ENCODE data around the gene FCRL2.

Gene FCRL2, protein sequence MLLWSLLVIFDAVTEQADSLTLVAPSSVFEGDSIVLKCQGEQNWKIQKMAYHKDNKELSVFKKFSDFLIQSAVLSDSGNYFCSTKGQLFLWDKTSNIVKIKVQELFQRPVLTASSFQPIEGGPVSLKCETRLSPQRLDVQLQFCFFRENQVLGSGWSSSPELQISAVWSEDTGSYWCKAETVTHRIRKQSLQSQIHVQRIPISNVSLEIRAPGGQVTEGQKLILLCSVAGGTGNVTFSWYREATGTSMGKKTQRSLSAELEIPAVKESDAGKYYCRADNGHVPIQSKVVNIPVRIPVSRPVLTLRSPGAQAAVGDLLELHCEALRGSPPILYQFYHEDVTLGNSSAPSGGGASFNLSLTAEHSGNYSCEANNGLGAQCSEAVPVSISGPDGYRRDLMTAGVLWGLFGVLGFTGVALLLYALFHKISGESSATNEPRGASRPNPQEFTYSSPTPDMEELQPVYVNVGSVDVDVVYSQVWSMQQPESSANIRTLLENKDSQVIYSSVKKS

DNA sequence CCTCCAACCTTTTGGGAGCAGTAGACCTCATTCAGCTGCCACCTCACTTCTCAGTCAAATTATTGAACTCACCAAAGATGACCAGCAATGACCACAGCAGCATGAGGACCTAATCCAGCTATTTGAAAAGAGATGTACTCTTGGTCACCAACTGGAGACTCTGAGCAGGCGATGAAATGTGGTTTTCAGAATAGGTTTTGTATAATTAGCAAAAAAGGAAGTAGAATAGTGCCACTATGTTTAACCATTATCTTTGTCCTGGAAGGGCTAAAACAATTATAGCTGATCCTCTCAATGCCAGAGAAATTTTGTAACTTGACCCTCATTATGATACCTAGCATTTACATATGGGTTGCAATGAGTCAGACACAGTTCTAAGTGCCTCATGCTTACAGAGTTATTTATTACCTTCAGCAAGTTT lies at the start of gene FCRL2:
Gene FCRL2, minus strand, starts transcription at position 162 of the 421 bp plus-strand sequence. Its CDS starts 59 bp downstream, at position 103.
- DNase-seq (ENCODE audit: low read depth) = no peak

DNA sequence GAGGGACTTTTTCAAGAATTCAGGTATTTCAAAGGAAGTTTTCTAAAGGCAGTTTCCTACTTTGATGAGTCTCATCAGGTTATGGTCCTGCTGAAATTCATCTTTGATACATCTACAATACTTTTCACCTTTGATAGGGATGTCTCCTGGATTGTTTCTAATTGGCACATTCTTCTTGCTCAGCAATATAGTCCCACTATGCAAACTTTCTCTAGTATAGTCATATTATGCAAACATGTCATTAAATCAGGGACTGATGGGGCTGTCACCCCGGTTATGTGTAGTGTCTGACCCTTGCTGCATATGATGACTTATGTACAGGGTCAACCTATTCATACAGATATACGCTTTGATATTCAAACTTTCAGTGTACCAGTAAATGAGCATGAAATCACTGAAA lies 43.4 kb upstream of the FCRL2 start:
- DNase-seq (ENCODE audit: low read depth) = no peak

DNA sequence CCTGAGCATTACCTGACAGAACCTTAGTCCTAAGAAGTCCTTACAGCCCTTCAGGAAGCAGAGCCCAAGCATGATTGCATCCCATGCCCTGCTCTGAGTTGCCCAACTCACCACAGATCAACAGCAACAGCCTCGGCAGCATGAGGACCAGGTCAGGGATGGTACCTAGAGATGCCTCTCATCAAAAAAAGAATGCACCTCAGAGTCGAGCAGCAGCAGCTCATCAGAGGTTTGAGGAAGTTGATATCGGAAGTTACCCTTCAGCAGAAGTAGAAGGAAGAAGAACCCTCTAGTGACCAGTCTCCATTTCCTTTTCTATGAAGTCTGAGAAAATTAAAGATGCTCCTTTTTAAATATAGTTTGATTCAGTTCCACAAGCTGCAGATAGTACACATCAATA lies 43.0 kb upstream of the FCRL2 start, which contains the start of gene FCRL1:
Gene FCRL1, minus strand, starts transcription at position 225 of the 400 bp plus-strand sequence. Its CDS starts 83 bp downstream, at position 142.
- DNase-seq (ENCODE audit: low read depth) = no peak

DNA sequence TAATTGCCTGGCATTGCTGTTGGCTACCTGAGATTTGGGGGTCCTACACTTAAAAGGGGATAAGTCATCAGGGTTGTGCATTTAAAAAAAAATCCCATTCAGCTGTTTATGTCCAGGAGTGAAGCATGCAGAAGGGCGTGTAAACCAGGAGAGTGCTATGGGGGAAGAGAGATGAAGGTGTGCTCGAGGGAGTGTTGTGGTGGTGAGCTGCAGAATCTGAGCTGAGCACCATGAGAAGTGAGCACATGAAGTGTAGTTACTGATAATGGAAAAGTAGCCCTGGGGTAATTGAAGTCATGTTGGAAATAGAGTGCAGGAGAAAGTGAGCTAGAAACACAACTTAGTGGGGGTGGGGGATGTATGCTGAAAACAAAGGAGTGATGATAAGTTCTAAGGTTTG lies 42.3 kb upstream of the FCRL2 start:
- no peak for DNase-seq (ENCODE audit: low read depth)

DNA sequence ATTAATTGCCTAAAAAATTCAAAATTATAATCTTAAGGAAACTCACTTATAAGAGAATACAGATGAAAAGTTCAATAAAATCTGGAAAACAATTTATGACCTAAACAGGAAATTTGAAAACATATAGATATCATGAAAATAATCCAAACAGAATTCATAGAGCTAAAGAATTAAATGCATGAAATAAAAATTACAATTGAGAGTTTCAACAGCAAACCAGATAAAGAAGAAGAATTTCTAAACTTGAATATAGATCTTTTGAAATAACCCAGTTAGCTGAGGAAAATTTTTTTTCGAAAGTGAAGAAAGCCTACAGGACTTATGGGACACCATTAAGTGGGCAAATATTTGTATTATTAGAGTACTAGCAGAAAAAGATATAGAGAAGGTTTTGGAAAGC lies 36.3 kb upstream of the FCRL2 start:
- no peak for DNase-seq (ENCODE audit: low read depth)

DNA sequence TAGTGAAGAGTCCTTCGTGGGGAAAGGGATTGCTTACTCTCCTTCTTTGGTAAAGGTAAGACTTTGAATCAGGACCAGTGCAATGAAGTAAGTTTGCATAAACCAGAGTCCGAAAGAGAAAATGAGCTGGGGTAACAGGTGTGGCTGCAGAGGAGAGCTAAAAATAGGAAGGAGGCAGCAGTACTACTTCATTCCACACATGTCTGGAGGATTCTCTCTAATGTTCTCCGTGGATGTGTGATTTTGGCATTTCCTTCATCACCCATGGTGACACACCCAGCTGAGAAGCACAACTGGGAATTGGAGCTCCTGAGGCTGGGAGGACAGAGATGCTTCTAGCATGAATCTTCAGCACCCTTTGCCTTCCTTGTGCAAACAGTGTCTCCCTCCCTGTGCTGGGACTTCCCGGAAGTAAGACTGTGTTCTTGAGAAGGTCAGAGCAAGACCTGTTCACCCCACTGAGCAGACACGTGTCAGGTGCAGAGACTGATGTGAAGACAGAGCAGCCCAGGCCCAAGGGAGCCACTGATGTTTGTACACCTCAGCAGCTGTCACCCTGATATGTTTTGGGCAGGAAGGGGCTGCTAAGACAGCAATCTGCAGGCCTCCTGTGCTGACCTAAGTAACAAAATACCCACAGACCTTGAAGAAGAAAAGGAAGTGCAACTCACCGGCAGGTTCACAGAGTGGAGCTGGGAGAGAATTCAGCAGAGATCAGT lies 29.7 kb upstream of the FCRL2 start:
- no peak for DNase-seq (ENCODE audit: low read depth)

DNA sequence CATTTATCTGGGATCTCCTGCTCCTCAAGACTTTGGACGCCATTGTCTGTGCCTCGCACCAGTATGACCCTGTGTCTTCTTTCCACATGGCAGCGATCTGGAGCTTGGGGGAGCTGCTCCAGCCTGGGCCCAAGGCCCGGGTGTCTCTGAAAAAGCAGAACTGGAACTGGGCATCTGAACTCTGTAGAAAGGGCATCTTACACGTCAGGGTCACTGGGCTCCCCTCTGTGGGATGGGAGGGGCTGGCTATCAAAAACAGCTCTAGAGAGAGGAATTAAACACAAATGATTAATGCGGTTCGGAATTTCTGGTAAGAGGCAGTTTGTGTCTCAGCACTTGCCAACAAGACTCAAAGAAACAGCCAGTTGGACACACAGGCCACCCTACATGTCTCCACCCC lies 26.9 kb upstream of the FCRL2 start:
- no peak for DNase-seq (ENCODE audit: low read depth)

DNA sequence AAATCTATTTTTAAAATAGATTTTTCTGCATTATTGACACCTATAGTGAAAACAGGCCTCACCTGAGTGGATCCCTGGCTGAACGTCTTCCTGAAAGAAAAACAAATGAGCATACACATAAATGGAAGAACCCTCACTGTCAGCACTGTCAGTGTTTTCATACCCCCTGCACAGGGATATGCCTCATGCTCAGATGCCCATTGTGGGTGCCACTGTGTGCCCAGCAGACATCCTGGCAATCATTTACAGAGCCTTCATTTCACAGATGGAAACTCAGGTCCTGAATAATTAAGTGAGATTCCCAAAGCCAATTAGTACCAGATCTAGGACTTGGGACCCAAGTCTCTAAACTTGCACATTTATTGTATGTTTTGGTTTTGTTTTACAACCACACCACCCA lies 23.1 kb upstream of the FCRL2 start:
- DNase-seq (ENCODE audit: low read depth) = no peak

DNA sequence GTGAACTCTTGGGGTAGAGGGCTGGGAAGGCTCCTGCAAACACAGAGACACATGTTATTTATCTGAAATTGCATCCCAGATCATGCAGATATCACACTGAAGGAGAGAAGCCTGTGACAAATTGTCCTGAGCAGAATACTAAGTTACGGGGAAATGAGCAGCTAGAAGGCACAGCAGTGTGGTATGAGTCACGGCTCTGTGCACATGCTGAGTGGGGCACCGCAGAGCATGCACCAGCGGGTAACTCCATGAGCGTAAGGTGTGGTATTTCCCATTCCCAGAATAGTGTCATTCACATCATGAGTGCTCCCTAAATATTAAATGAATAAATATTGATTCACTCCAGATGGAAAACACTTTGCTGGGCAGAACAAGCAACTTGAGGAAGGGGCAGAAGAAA lies 21.3 kb upstream of the FCRL2 start:
- no peak for DNase-seq (ENCODE audit: low read depth)

DNA sequence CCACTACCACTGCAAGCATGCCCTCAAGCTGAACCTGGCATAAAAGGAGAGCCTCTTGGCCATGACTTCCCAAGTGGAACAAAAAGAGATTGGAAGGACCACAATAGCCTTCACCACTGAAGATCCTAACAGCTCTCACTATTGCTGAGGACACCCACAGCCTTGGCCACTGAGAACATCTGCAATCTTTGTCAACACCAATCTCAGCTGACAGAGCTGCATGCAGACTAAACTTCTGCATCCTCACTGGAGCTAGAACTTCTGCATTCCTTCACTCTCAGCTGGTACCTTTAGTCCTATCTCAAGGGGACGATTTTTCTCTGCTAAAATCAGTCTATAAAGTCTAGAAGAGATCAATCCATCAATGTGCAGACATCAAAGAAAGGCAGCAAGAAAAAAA lies 8.3 kb upstream of the FCRL2 start:
- DNase-seq (ENCODE audit: low read depth) = no peak

DNA sequence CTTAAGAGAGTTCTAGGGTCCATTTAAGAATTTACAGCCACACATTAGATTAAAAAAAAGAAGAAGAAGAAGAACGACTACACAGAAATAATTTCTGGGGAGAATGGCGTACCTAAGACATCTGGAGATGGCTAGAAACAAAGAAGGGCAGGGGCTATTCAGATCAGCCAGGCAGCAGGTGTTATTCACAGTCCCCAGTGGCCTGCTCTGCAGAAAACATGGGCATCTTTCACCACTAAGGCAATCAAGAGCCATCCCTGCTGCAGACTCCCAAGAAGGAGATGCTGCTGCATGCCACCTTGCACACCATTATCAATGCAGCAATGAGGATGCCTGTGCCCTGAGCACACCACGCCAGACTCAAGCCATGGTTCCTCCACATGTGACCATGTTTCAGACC lies 7.9 kb upstream of the FCRL2 start:
- DNase-seq (ENCODE audit: low read depth) = no peak

DNA sequence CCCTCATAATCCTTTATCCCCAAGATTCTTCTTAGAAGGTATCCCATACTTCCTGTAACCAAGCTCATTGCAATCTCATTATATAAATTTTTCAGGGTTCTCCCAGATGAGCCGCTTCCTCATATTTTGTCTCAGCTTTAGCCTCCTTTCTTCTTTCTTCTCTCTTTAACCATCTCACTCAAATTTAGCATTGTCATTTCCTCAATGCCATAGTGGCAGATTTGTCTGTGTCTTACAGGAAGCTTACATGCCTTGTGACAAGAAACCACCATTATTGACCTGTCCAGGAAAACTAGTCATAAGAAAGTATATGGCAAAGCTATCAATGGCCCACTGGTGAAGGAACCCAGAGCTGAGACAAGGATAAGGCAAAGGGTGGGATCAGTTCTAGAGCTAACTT lies 6.0 kb upstream of the FCRL2 start:
- no peak for DNase-seq (ENCODE audit: low read depth)

DNA sequence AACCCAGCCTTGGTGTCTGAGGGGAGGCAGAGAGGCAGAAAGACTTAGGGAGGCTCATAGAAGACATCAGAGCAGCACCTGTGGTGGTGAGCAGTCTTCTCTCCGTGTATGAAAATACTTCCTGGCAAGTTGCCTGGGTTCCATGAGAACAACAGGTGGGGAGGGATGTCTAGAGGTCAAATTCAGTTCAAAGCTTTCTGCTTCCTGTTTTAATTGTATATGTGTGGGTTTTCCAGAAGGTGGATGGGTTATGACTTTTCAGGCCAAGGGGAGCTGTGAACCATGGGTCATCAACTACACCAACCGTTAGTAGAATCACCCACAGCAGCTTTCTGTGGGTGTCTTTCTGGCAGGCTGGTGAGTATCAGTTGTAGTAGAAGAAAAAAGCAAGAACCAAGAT lies 4.1 kb upstream of the FCRL2 start:
- DNase-seq (ENCODE audit: low read depth) = no peak

DNA sequence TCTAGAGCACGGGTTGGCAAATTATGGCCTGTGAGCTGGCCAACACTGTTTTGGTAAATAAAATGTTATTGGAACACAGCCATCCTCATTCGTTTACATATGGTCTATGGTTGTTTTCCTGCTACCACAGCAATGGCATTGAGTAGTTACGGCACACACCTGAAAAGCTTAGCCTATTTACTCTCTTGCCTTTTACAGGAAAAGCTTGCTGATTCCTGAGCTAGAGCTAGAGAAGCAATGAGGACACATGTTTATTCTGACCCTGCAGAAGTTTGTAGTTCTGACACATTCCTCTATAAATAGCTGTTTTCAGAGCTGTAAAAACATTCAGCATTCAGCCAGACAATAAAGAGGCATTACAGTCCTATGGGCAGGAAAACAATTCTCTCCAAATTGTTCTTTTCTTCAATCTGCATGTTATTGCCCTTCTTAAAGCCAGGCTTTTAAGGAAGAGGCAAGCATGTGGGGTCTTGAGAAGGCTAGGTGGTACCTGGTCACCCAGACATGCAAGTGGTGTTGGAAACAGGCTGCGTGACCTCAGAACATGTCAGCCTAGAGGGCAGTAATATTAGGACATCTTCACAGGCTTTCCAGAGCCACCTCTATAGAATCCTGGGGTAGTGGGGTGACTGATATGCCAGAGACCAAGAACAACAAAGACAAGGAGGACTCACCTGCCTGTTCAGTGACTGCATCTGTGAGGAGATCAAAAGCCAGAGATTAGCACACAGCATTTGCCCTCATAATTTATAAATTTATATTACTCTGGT lies 1.6 kb downstream of the FCRL2 start:
- DNase-seq (ENCODE audit: low read depth) = no peak

DNA sequence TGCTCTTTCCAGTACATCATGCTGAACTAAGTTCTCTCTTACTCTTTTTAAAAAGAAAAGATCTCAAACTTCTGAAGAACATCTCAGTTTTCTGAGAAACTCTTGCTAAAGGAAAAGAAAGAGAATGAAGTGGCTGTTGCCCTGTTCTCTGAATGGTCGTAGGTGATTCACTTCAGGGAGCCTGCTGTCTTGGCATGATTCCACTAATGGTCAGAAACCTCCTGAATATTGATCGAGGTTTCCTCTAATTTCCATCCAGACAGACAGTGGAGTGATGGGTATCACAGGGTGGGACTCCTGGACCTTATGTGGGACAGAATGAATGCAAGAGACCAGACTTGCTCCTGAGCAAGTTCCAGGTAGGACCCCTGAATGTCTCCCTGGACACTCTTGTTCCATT lies 2.5 kb downstream of the FCRL2 start:
- DNase-seq (ENCODE audit: low read depth) = no peak

DNA sequence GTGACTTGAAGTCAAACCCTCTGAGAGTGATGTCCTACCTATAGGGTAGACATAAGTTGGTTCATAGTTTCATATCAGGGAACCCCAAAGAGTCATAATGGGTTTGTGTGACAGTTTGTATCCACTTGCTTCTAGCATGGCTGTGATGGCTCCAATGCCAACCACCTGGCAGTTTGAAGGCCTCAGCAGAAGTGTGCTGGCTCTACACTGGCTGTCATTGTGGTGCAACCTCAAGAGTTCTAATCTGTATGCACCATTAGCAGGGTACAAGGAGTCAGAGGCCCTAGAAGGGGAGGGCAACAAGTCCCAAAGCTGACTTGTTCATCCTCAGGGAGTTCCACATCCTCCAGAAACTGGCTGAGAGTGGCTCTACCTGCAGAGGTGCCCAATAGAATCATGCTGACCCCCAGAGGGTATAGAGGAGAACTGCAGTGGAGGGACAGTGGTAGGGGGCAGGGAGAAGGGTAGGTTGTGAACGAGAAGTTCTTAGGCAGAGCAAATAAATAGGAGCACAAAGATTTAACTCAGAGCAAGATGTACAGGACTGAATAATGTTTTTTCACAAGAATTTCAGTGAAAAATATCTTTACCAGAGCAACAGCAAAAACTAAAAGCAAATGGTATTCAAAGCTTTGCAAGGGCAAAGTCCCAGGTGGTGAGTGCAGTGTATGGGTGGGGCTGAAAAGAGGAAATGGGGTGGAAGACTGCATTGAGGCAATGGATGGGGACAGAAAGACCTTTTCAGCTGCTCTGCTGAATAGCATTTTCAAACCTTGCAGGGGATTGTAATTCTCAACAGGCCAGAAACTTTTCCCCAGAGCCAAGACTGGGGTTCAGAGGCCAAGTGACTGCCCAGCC lies 3.2 kb downstream of the FCRL2 start:
- no peak for DNase-seq (ENCODE audit: low read depth)

DNA sequence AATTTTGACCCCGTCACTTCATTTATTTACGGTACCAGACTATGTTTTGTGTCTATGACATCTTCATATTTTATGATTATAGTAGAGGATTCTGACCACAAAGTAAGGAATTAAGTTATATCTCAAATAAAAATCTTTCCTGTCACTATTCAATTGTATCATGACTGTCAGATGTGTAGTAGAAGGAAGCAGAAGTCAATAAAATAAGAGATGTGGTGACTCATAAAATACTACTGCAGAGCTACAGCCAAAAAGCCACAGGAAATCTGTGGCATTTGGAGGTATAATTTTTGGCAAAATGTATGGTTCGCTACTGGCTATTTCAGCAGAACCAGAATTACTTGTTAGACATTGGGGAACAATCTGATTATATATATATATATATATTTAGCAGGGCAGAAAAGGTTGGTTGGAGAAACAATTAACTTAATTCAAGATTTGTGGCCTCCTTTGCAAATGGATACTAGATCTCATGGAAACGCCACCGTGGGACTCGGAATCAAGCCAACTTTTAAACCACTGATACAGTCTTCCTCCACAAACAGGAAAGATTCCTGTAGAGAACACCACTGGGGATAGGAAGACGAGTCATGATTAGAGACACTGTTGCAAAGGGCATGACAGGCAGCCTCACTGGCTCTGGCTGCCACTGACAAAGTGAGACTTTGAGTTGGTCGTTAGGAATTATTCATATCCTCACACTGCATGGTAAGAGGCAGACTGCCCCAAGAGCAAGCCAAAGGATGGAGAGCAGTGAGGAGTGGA lies 5.1 kb downstream of the FCRL2 start:
- no peak for DNase-seq (ENCODE audit: low read depth)

DNA sequence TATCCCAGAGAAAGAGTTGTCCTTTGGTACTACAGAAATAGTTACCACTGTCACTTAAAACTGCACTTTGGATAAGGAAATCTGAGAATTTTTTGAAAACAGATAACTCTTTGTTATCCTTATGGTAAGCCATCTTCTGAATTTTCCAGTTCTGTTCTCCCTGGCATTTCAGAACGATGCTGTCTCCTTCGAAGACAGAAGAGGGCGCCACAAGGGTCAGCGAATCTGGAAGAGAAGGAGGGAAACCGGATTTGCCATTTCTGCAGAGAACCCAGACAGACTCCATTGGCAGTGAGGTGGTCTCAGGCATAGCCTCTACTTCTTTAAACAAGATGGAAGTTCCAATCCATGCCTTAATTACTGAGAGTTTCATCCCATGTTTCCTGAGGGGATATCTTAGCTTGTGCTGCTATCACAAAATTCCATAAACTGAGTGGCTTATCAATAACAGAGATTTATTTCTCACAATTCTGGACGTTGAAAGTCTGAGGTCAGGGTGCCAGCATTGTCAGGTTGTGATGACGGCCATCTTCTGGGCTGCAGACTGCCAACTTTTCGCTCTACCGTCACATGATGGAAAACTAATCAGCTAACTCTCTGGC lies 6.4 kb downstream of the FCRL2 start:
- no peak for DNase-seq (ENCODE audit: low read depth)

DNA sequence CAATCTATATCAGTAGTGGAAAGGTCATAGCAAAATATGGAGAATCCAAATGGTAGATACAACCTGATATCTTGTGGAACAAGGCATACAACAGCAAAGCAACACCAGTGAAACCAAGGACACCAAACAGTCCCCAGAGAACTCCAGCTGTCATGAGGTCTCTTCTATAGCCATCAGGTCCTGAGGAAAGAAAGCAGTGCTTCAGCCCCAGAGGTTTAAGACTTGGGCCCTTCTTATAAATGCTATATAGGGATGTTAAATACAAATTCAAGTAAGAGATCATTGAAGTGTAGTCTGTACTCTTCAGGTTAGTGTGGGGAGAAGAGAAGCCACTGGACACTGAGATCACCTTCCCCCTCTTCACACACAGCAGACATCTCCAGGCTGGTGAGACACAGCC lies 10.1 kb downstream of the FCRL2 start:
- DNase-seq (ENCODE audit: low read depth) = no peak

DNA sequence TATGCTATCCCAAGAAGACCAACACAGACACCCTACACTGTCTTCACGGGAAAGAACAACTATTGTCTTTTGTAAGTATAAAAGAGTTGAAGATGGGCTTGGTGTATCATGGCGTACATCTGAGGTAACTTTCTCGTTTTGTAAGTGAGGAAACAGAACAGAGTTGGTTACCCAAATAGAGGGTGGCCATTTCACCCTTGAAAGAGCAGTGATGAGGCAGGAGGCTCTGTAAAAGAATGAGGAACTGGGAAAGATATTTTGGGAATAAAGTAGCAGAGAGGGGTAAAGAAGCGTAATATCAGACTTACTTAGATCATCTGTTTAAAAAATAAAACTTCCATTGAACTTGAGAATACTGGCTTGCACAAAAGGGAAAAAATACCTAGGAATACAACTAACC lies 18.9 kb downstream of the FCRL2 start:
- no peak for DNase-seq (ENCODE audit: low read depth)
